ENCODE results near the gene SFXN5. TPM values are rescaled to one million over a fixed set of nuclear protein-coding genes. Genes with fewer than 3 reads are reported as not detected.
A peak's percentile ranks its signal among the peaks of the same experiment; 100 is the strongest.

Gene SFXN5
- total RNA-seq, 2 donors from 2014 or later = 16.6 to 18.1 TPM

GRCh38 chr2:73088211-73088610 is 16.7 kb upstream of the SFXN5 start:
- DNase-seq (ENCODE audit: low spot score) = no peak
- no peaks in the 10 kb centered on the region for H3K27me3 ChIP-seq (replicated peaks; ENCODE audit: insufficient read depth)

GRCh38 chr2:73087311-73087710 is 15.8 kb upstream of the SFXN5 start:
- Histone ChIP-seq H3K27me3 (replicated peaks; ENCODE audit: insufficient read depth) (no peaks in the 10 kb centered on the region), H3K9me3 (no peaks in the 10 kb centered on the region), H3K36me3 (peaks cover 3% of the 10 kb centered on the region), H3K4me3 (peak overlapping the region; percentile 69), H3K27ac (peak overlapping the region; percentile 31 to 91), H3K4me1 (ENCODE audit: control insufficient read depth in 1 of 2, low read depth in 2 of 2) (peaks cover 25 to 88% of the 10 kb centered on the region in 2 donors)
- DNase-seq (ENCODE audit: low spot score) (no peak), ATAC-seq (ENCODE audit: insufficient number of reproducible peaks, low FRiP score, low read depth) (no peak)
- TF ChIP-seq CTCF (IDR thresholded peaks at IDR 0.05) = no peak

More at GRCh38 chr2:73088211-73088610, 16.7 kb upstream of the SFXN5 start:
- H3K4me3 ChIP-seq = peak overlapping the region; percentile 69
- no peaks in the 10 kb centered on the region for H3K9me3 ChIP-seq
- peak overlapping the region; percentile 89 to 91 for H3K27ac ChIP-seq
- TF ChIP-seq CTCF (IDR thresholded peaks at IDR 0.05) = no peak
- H3K4me1 ChIP-seq (ENCODE audit: control insufficient read depth in 1 of 2, low read depth in 2 of 2) = peaks cover 32 to 97% of the 10 kb centered on the region in 2 donors
- no peak for ATAC-seq (ENCODE audit: insufficient number of reproducible peaks, low FRiP score, low read depth)
- peaks cover 3% of the 10 kb centered on the region for H3K36me3 ChIP-seq

GRCh38 chr2:73085691-73086090 is 14.2 kb upstream of the SFXN5 start:
- H3K36me3 ChIP-seq = peaks cover 8% of the 10 kb centered on the region
- peak; percentile 80 for DNase-seq (ENCODE audit: low spot score)
- peak; percentile 93 for TF ChIP-seq CTCF (IDR thresholded peaks at IDR 0.05)

GRCh38 chr2:73084971-73085370 is 13.5 kb upstream of the SFXN5 start:
- Histone ChIP-seq H3K36me3 (peaks cover 15% of the 10 kb centered on the region), H3K9me3 (no peaks in the 10 kb centered on the region), H3K27me3 (replicated peaks; ENCODE audit: insufficient read depth) (no peaks in the 10 kb centered on the region), H3K27ac (no peak overlapping the region), H3K4me1 (ENCODE audit: control insufficient read depth in 1 of 2, low read depth in 2 of 2) (peaks cover 16 to 77% of the 10 kb centered on the region in 2 donors), H3K4me3 (peak overlapping the region; percentile 69)
- TF ChIP-seq CTCF (IDR thresholded peaks at IDR 0.05) = no peak
- no peak for DNase-seq (ENCODE audit: low spot score)
- no peak for ATAC-seq (ENCODE audit: insufficient number of reproducible peaks, low FRiP score, low read depth)

More at GRCh38 chr2:73085691-73086090, 14.2 kb upstream of the SFXN5 start:
- Histone ChIP-seq H3K9me3 (no peaks in the 10 kb centered on the region), H3K27ac (no peak overlapping the region), H3K4me1 (ENCODE audit: control insufficient read depth in 1 of 2, low read depth in 2 of 2) (peaks cover 22 to 82% of the 10 kb centered on the region in 2 donors), H3K4me3 (peak overlapping the region; percentile 69), H3K27me3 (replicated peaks; ENCODE audit: insufficient read depth) (no peaks in the 10 kb centered on the region)
- no peak for ATAC-seq (ENCODE audit: insufficient number of reproducible peaks, low FRiP score, low read depth)

- H3K9me3 ChIP-seq = no peaks in the 10 kb centered on the region
- no peak for TF ChIP-seq CTCF (IDR thresholded peaks at IDR 0.05)
Measured at GRCh38 chr2:73083886-73084800, 12.6 kb upstream of the SFXN5 start.

More at GRCh38 chr2:73083886-73084800, 12.6 kb upstream of the SFXN5 start:
- Histone ChIP-seq H3K36me3 (peaks cover 23% of the 10 kb centered on the region), H3K4me1 (ENCODE audit: control insufficient read depth in 1 of 2, low read depth in 2 of 2) (peaks cover 15 to 71% of the 10 kb centered on the region in 2 donors), H3K27me3 (replicated peaks; ENCODE audit: insufficient read depth) (no peaks in the 10 kb centered on the region), H3K27ac (no peak overlapping the region), H3K4me3 (no peak overlapping the region)
- ATAC-seq (ENCODE audit: insufficient number of reproducible peaks, low FRiP score, low read depth) (no peak), DNase-seq (ENCODE audit: low spot score) (no peak)
